GM19463 (cell line): ENCODE data around the gene ZMYND15.
"Not testable (repeated sequence)": the region's sequence is repeated elsewhere in the genome, so short reads cannot be mapped to it uniquely, and the experiment has no call there.

Source experiments
- ATAC-seq: cut with Tn5 transposase; IDR thresholded peaks from one replicate; pipeline ENCODE4 v1.9.1; 2021; ENCODE audit warnings: mild to moderate bottlenecking, moderate library complexity; ENCODE audit not compliant: unreplicated experiment

The ZMYND15 gene

DNA sequence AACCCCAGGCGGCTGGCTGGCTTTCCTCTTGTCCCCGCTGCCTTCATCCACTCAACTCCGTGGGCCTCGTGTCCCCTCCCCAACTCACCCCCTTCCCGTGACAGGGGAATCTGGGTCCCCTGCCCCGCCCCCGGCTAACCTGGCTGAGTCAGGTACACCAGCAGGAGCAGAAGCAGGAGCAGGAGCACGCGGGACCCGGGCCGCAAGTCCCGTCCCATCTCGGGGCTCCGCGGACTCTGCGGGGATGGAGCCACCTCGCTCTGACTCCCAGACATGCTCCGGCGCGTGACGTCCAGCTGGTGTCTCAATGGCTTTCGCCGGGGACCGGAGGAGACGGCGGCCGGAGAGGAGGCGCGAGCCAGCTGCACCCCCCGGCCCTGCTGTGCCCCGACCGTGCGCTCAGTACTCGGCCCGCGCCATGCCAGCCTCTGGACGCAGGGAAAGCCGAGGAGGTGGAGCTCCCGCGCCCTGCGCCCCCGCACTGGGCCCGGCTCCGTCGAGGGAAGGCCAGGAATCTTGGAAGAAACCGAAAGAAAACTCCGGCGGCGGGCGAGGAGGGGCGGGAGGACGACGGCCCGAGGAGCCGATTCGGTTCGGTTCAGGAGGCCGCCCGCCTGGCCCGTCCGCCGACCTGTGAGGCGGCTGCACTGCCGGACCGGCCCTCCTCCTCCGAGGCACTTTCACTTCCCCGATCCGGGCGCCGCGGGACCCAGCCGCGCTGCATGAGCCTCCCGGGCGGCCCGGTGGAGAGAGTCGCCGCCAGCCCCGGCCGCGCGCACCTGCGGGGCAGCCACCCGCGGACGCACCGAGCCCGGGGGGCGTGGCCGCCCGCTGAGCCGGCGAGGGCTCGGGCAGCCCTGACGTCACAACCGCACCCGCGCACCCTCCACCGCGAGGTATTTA is at the start of gene ZMYND15, which contains the start of gene CXCL16:
TSS of gene ZMYND15 (plus strand) at position 712 of the 903 bp plus-strand sequence. CDS start 716 bp downstream, outside the sequence.
TSS of gene CXCL16 (minus strand) at position 807 of the 903 bp plus-strand sequence. CDS start at position 218, 589 bp downstream.
- ATAC-seq, result no peak

- ATAC-seq, result not testable (repeated sequence)
These were observed 49.8 kb upstream of the ZMYND15 start for GRCh38 chr17:4689872-4690271.

- ATAC-seq, result no peak
These were observed 48.9 kb upstream of the ZMYND15 start for GRCh38 chr17:4690745-4691144.

GRCh38 chr17:4691686-4692085 is 47.9 kb upstream of the ZMYND15 start:
- ATAC-seq, result no peak

DNA sequence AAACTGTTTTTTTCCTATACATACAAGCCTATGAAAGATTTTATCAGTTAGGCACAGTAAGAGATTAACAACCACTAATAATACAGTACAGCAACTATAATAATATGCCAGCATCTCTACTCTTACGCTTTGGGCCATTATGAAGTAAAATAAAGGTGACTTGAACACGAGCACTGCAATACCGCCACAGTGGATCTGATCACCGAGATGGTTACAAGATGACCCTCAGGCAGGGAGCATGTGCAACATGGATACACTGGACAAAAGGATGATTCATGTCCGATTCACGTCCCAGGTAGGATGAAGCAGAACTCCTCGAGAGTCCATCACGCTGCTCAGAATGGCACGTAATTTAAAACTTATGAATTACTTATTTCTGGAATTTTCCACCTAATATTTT is 46.2 kb upstream of the ZMYND15 start:
- ATAC-seq, result no peak

- ATAC-seq, result no peak
These were observed 43.2 kb upstream of the ZMYND15 start for GRCh38 chr17:4696437-4696805.

DNA sequence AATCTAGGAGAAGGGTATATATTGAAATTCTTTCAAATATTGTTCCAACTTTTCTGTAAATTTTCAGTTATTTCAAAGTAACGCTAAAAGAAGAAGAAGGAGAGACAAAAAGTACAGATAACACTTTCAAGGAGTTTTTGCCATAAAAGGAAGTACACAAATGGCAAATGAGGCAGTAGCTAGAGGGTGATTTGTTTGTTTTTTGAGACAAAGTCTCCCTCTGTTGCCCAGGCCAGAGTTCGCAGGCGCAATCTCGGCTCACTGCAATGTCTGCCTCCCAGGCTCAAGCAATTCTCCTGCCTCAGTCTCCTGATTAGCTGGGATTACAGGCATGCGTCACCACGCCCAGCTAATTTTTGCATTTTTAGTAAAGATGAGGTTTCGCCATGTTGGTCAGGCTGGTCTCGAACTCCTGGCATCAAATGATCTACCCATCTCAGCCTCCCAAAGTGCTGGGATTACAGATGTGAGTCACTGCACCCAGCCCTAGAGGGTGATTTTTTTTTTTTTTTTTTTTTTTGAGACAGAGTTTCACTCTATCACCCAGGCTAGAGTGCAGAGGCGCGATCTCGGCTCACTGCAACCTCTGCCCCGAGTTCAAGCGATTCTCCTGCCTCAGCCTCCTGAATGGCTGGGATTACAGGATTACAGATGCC is 40.1 kb upstream of the ZMYND15 start:
- not testable (repeated sequence) for ATAC-seq

DNA sequence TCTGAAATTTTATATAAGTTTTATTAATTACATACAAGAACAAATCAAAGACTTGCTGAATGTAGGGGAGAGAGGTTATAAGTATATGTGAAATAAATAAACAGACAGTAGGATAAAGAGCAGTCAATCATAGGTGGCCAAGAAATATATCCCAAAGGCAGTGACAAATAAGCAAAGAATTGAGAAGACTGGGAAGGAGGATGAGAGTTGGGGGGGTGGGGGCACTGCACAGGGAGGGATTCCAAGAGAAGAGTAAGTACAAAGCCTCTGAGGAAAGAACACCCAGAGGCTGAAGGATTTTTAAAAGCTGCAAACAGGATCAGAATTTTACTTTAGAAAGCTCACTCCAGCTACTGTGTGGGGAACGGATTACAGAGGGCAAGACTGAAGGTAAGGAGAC is 38.5 kb upstream of the ZMYND15 start:
- ATAC-seq, result no peak

DNA sequence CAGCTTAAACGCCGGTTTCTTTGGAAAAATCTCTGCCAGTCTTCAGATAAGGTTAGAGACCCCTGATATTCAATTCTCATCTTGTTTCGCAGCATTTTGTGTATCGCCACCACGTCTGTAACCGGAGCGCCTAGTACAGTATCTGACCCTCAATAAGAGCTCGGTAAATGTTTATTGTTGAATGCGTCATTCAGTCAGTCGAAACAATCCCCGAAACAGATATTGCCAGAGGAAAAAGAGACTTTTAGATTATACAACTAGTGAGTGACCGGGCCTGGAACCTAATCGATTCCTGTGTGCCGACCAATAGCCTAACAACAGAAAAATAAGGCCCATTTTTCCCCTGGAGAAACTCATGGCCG is 36.3 kb upstream of the ZMYND15 start:
- ATAC-seq, result no peak

DNA sequence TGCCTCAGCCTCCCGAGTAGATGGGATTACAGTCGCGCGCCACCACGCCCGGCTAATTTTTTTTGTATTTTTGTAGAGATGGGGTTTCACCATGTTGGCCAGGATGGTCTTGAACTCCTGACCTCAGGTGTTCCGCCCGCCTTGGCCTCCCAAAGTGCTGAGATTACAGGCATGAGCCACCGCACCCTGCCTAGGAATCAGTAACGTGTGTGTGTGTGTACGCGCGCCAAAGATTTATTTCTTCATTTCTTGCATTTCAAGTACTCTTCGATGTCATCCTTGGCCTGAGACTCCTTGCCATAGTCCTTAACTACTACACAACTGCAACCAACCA is 35.1 kb upstream of the ZMYND15 start:
- ATAC-seq, result not testable (repeated sequence)

DNA sequence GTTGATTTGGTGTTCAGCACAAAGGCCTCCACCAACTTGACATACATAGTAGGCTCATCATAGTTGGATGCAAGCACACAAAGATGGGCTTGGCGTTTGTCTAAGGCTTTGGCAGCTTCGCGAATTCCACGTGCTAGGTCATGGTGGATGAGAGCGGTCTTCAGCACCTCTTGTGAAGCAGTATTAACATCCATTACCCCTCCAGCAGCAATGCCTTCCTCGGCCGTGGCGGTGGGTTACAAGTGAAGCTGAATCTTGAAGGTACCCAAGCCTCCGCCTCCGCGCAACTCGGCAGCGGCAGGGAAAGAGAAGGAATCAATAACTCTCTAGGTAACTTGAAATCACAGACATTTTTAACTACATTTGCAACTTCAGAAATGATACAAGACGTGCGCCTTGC is 34.6 kb upstream of the ZMYND15 start:
- no peak for ATAC-seq

DNA sequence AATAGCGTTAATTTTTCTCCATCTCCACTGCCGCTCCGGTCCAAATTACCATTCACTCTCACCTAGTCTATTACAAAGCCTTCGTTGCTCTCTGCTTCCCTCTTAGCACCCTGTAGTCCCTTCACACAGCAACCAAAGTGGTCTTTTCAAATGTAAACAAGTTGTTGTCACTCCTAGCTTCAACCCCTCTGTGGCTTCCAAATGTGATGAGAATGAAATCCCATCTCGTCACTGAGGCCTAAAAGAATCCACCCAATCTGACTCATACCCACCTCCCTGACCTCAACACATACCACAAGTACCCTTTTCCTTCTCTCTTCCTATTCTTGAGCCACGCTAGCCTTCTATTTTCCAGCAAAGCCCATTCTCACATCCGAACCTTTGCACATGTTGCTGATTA is 33.5 kb upstream of the ZMYND15 start:
- no peak for ATAC-seq

DNA sequence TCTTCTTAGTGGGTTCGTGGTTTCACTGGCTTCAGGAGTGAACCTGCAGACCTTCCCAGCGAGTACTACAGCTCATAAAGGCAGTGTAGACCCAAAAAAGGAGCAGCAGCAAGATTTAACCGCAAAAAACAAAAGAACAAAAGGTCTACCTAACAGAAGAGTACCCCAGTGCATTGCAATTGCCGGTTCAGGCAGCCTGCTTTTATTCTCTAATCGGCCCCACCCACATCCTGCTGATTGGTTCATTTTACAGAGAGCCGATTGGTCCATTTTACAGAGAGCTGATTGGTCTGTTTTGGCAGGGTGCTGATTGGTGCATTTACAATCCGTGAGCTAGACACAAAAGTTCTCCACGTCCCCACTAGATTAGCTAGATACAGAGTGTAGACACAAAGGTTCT is 31.2 kb upstream of the ZMYND15 start:
- no peak for ATAC-seq

GRCh38 chr17:4709794-4710692 is 29.6 kb upstream of the ZMYND15 start, which contains the start of gene ARRB2:
Gene ARRB2 (plus strand): TSS chr17:4710632. CDS start chr17:4710722, 90 bp downstream.
- ATAC-seq, result peak; percentile 85

DNA sequence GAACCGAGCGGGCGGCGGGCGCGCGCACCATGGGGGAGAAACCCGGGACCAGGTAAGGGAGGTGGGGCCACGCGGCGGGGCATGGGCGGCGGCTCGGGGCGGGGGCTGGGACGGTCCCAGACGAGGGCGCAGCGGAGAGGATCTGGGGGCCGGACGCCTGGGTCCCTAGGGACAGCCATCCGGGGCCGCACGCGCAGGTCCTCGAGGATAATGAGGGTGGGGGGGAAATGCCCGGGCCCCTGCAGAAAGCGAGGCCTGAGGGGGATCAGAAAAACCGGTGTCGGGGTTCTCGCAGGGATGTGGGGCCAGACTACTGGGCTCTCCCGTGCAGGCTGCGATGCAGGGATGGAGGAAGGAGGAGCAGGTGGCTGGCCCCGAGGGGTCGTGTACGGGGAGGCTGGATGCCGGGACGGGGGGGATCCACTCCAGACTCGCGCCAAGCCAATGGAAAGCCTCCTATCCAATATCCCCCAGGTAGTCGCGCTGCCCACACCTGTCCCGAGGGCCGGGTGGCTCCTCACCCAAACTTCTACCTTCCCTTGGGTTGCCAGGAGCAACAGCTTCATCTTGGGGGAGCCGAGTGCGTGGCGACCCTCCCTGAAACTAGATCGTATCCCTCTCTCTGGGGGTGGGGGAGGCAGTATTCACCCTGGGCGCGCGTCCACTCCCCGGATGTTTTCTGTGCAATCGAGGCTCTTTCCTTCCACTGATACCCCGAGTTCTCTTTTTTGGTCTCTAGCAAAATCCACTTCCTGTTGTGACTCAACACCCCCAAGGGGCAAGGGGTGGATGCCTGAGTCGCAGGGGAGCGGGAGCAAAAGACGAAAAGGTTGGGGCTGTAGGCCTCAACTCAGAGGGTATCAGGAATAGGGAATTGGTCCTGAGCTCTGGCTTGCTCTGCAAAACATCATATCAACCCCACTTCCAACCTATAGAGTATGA is 28.7 kb upstream of the ZMYND15 start:
- ATAC-seq, result no peak

GRCh38 chr17:4711661-4712181 is 27.9 kb upstream of the ZMYND15 start:
- no peak for ATAC-seq

DNA sequence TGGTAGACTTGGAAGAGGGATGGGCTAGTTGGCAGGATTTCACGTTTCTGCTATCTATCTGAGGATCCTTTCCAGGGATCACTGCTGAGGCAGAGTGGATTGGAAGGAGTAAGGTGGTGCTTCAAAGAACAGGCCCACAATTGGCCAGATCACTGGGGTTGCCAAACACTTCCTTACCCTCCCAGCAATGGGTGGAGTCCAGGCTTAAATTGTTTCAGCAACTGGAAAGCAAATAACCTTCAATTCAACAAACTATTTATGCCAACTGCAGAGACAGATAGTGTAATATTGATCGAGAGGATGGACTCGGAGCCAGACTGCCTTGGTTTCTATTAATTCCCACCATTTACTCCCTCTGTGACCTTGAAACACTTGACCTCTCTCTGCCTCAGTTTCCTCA is 27.1 kb upstream of the ZMYND15 start:
- ATAC-seq, result no peak

DNA sequence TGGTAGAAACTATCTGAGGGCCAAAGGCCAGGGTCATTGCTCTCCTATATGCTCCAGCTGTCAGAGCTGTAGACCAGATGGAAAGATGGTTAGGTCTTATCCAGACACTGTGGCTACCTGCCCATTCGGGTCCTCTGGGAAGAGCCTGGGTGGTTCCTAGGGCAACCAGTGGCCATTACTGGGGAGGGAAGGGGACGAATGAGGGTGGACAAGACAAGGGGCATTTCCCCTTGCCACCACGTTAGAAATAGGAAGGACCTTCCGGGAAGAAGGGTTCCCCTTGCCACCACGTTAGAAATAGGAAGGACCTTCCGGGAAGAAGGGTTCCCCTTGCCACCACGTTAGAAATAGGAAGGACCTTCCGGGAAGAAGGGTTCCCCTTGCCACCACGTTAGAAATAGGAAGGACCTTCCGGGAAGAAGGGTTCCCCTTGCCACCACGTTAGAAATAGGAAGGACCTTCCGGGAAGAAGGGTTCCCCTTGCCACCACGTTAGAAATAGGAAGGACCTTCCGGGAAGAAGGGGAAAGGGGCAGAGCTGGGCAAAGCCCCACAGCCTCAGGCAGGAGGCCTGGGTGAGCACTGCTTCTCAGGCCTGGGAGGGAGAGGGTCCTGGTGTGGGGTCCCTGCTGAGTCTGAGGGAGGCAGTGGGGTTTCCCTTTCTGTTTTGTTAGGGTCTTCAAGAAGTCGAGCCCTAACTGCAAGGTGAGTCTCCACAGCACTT is 25.1 kb upstream of the ZMYND15 start:
- ATAC-seq, result not testable (repeated sequence)

DNA sequence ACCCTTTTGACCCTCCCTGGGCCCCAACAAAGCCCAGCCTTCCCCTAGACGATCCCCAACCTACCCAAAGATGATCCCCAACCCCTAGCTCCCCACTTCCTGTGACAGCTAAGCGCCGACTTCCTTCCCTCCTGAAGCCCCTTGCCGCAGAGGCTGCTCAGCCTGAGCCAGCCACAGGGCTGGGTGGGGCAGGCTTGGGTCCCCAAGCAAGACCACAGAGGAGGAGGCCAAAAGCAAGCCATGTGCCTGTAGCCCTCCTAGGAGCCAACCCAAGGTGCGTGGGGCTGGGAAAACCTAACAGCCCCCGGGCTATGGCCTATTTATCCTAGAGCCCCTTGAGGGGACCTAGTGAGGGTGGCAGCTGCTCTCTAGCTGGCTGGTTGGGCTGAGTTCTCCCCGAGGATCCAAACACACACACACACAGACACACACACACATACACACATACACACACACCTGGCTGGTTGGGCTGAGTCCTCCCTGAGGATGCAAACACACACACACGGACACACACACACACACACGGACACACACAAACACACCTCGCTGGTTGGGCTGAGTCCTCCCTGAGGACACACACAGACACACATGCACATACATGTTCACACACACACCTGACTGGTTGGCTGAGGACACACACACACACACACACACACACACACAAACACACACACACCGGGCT is 24.4 kb upstream of the ZMYND15 start:
- ATAC-seq, result no peak
